Neural progenitor cell (in vitro differentiated cells): ENCODE data around the gene GLRA1.

Experiments
- EZH2 ChIP-seq: fragments of 200-600 bp; sonication (generic); IDR thresholded peaks from 2 replicates; pipeline ENCODE4 v1.6.1; 2017; ENCODE audit warnings: antibody characterized with exemption, mild to moderate bottlenecking, moderate library complexity
- EZH2phosphoT487 ChIP-seq: fragments of 200-600 bp; sonication (generic); IDR thresholded peaks from 2 replicates; pipeline ENCODE4 v1.6.1; 2017; ENCODE audit warnings: antibody characterized with exemption
- TF ChIP-seq, protein P1 (sequence below): fragments of 200-600 bp; sonication (generic); IDR thresholded peaks from 2 replicates; pipeline ENCODE4 v1.5.1; 2017; ENCODE audit warnings: antibody characterized with exemption, mild to moderate bottlenecking

DNA sequence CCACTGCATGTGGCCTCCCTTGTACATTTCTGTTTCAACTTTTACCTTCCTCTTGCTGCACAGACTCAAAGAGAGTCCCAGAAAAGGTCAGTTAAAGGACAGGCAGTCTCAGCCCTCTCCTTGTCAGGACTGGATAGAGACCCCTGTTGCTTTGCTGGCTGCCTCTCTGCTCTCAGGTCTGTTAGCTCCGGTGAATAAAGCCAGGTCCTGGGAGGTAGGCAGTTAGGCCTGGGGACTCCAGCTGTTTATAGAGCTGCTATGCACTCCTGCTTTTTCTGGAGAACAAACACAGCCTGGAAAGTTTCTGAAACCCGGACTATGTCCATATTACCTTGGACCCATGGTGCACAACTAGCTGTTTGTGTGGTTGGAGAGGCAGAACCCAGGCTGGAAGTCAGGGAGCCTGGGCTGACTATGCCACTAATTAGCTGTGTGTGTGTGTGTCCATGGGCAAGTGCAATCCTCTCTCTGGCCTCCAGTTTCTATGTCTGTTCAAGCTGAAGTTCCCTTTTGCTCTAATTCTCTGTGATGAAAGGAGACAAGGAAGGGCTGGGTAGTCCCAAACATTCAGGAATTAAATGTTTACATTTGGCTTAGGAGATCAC is 42.9 kb downstream of the GLRA1 start:
- TF ChIP-seq EZH2 (no peak), EZH2phosphoT487 (no peak)
- TF ChIP-seq, protein P1, sequence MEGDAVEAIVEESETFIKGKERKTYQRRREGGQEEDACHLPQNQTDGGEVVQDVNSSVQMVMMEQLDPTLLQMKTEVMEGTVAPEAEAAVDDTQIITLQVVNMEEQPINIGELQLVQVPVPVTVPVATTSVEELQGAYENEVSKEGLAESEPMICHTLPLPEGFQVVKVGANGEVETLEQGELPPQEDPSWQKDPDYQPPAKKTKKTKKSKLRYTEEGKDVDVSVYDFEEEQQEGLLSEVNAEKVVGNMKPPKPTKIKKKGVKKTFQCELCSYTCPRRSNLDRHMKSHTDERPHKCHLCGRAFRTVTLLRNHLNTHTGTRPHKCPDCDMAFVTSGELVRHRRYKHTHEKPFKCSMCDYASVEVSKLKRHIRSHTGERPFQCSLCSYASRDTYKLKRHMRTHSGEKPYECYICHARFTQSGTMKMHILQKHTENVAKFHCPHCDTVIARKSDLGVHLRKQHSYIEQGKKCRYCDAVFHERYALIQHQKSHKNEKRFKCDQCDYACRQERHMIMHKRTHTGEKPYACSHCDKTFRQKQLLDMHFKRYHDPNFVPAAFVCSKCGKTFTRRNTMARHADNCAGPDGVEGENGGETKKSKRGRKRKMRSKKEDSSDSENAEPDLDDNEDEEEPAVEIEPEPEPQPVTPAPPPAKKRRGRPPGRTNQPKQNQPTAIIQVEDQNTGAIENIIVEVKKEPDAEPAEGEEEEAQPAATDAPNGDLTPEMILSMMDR = no peak
